RPMI7951 (cell line): ENCODE results near the gene PLD2. TPM values are rescaled to one million over a fixed set of nuclear protein-coding genes. Genes with fewer than 3 reads are reported as not detected.

Source experiments
- DNase-seq: peaks from one replicate; pipeline ENCODE4 v3.0.0-alpha.2; 2012; ENCODE audit warnings: low read depth
- total RNA-seq: library from RNA; depleted of rRNA; stranded (reverse); fragments of >200 nt; shearing (Covaris generic); gene quantifications from 2 replicates; pipeline ENCODE4 v1.2.3, GENCODE V29; 2014; rRNA removed

PLD2 gene
- 7.0 and 12.1 TPM in 2 replicates for total RNA-seq

GRCh38 chr17:4806777-4807604 lies at the start of gene PLD2:
Gene PLD2, plus strand, starts transcription at chr17:4807152. Its CDS starts 621 bp downstream, at chr17:4807773.
- peak; percentile 80 for DNase-seq

- DNase-seq: no peak
These were observed 47.1 kb upstream of the PLD2 start for GRCh38 chr17:4759776-4760236.

- DNase-seq: no peak
These were observed 42.4 kb upstream of the PLD2 start for GRCh38 chr17:4764595-4764994.

- no peak for DNase-seq
These were observed 40.8 kb upstream of the PLD2 start for GRCh38 chr17:4766201-4766600.

- no peak for DNase-seq
These were observed 40.2 kb upstream of the PLD2 start for GRCh38 chr17:4766723-4767122.

GRCh38 chr17:4768298-4768697 lies 38.7 kb upstream of the PLD2 start:
- no peak for DNase-seq

GRCh38 chr17:4769628-4770027 lies 37.3 kb upstream of the PLD2 start:
- DNase-seq: peak; percentile 13

GRCh38 chr17:4771519-4772234 lies 35.3 kb upstream of the PLD2 start, which contains the start of gene TM4SF5:
Gene TM4SF5, plus strand, starts transcription at chr17:4771886. Its CDS starts 37 bp downstream, at chr17:4771923.
- no peak for DNase-seq

- no peak for DNase-seq
These were observed 34.7 kb upstream of the PLD2 start for GRCh38 chr17:4772235-4772613.

GRCh38 chr17:4777969-4778760 lies 28.8 kb upstream of the PLD2 start:
- DNase-seq: no peak

GRCh38 chr17:4780325-4780955 lies 26.5 kb upstream of the PLD2 start:
- no peak for DNase-seq

GRCh38 chr17:4782652-4783051 lies 24.3 kb upstream of the PLD2 start:
- no peak for DNase-seq

- no peak for DNase-seq
These were observed 21.4 kb upstream of the PLD2 start for GRCh38 chr17:4785311-4786105.

- DNase-seq: peak; percentile 51
These were observed 20.8 kb upstream of the PLD2 start, which contains the start of gene VMO1 for GRCh38 chr17:4786106-4786511. Gene VMO1, minus strand, starts transcription at chr17:4786364. Its CDS starts 12 bp downstream, at chr17:4786352.

- no peak for DNase-seq
These were observed 20.4 kb upstream of the PLD2 start for GRCh38 chr17:4786516-4786915.

- DNase-seq: no peak
These were observed 18.7 kb upstream of the PLD2 start for GRCh38 chr17:4788159-4788806.

- no peak for DNase-seq
These were observed 17.9 kb upstream of the PLD2 start, which contains the start of gene GLTPD2 for GRCh38 chr17:4788807-4789700. Gene GLTPD2, plus strand, starts transcription at chr17:4788964. Its CDS starts 48 bp downstream, at chr17:4789012.

- no peak for DNase-seq
These were observed 17.3 kb upstream of the PLD2 start for GRCh38 chr17:4789701-4789950.
